GM18507 (cell line): Measurements from ENCODE around the gene NSMF.

Experiments used
- DNase-seq: peaks from one replicate; pipeline ENCODE4 v3.0.0; 2011; ENCODE audit warnings: low read depth; ENCODE audit not compliant: insufficient read length; ENCODE audit errors: extremely low spot score
- FAIRE-seq: peaks from 2 replicates; lab custom pipeline; 2011; peaks lifted over from hg19 to GRCh38; lab: Jason Lieb, UNC

The NSMF gene

GRCh38 chr9:137436761-137437600 lies 22.2 kb downstream of the NSMF start:
- no peak for DNase-seq
- FAIRE-seq = no peak

DNA sequence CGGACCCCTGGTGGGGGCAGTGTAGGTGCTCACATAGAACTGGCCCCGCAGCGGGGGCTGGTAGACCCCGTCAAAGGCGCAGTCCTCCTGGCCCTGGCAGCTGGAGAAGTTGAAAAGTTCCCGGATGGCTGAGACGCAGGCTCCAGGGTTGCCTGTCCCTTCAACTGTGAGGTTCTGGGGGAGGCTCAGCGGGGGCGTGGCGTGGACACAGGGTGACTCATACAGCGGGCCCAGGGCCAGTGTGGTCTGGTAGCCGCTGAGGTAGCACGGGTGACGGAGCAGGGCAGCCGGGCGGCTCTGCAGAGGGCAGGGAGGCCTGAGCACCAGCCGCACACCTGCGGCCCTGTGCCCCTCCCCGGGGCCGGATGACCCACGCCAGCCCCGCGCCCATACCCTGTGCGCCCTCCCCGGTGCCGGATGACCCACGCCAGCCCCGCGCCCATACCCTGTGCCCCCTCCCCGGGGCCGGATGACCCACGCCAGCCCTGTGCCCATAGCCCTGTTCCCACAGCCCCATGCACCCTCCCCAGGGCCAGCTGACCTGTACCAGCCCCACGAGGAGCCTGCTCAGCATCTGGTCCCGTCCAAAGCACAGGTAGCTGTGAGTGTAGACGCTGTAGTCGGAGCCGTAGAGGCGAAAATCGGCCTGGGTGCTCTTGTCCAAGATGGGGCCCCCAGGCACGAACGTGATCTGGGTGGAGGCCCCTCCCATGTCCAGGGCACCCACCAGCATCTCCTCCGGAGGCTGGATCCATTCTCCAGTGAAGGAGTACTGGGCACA lies 23.0 kb downstream of the NSMF start:
- DNase-seq (no peak), FAIRE-seq (no peak)

DNA sequence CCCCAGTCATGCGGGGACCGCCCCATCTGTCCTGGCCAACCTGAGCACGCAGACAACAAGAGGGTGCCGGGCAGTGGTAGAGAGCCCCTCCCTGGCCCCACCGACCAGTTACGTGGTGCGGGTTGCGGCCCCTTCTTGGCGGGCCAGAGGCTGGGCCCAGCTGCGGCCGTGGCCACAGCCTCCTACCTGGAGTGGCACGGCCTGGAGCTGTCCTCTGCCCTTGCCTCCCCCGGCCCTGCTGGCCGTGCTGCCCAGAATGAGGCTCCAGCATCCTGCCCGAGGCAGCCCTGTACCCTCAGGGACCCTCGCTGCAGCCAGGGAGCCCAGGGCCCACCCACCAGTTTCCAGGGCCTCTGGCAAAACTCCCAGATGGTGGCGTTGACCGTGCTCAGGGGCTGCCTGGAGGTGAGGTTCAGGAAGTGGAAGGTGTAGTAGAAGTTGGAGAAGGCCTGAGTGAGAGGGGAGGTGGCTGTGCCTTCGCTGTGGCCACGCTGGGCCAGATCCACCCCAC lies 23.7 kb downstream of the NSMF start:
- DNase-seq = no peak
- no peak for FAIRE-seq

DNA sequence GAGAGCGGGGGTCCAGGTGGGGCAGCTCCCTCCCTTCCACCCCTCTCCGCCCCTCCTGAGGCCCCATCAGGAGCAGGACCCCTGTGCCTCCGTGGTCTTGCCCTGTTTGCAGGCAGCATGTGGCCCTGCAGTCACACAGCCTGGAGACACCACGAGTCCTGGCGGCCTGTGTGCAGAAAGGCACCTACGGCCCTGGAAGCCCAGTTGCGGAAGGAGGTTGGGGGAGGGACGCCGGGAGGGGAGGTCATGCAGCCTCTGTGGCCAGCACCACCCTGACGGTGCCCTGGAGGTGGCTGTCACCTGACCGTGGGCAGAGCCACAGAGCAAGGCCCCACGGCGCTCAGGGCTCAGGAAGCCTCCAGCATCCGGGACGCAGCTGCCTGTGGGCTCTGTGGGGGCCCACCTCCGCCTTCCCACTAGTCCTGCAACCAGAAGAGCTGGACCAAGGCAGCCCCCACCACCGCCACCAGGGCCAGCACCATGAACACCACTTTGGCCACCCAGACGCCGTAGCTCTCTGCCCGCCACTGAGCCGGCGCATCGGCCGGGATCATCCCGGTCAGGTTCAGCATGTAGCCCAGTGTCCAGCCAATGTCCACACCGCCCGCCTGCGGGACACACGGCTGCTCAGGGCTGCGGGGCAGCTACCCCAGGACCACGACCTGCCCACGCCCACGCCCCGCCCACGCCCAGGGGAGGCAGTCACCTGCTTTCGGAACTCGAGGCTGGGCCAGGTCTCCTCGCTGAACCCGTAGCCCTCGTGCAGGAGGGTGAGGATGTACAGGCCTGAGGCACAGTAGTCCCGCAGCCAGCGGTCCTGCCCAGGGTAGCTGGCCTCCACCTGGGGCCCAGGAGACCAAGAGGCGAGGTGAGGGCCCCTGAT lies 24.4 kb downstream of the NSMF start:
- FAIRE-seq = no peak
- DNase-seq = no peak

GRCh38 chr9:137433916-137434431 lies 25.2 kb downstream of the NSMF start:
- no peak for FAIRE-seq
- no peak for DNase-seq

GRCh38 chr9:137433349-137433915 lies 25.7 kb downstream of the NSMF start:
- DNase-seq = no peak
- no peak for FAIRE-seq

GRCh38 chr9:137432687-137433348 lies 26.3 kb downstream of the NSMF start:
- FAIRE-seq (no peak), DNase-seq (no peak)

GRCh38 chr9:137431416-137431931 lies 27.7 kb downstream of the NSMF start:
- FAIRE-seq (no peak), DNase-seq (no peak)

GRCh38 chr9:137430723-137431415 lies 28.3 kb downstream of the NSMF start:
- DNase-seq (no peak), FAIRE-seq (no peak)

- DNase-seq (no peak), FAIRE-seq (no peak)
Measured at GRCh38 chr9:137429974-137430722, 29.0 kb downstream of the NSMF start.

DNA sequence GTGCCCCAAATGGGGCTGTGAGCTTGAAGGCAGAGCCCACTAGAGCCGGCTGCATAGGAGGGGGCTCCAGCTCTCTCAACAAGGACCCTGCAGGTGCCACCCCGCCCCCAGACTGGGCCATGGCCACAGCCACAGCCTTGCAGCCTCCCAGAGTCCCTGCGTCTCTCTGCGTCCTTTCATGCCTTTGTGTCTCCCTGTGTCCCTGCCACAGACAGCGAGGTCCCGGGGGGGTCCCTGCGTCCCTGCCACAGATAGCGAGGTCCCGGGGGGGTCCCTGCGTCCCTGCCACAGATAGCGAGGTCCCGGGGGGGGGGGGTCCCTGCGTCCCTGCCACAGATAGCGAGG lies 29.6 kb downstream of the NSMF start:
- FAIRE-seq (no peak), DNase-seq (no peak)

- DNase-seq (no peak), FAIRE-seq (no peak)
Measured at GRCh38 chr9:137428841-137429545, 30.1 kb downstream of the NSMF start.

GRCh38 chr9:137428311-137428630 lies 30.9 kb downstream of the NSMF start:
- DNase-seq = no peak
- no peak for FAIRE-seq

GRCh38 chr9:137427454-137428310 lies 31.5 kb downstream of the NSMF start:
- no peak for DNase-seq
- FAIRE-seq = no peak

GRCh38 chr9:137426018-137426681 lies 33.0 kb downstream of the NSMF start:
- no peak for DNase-seq
- no peak for FAIRE-seq
